K562 (cell line): ENCODE measurements around the gene PDZK1IP1. TPM values are rescaled to one million over a fixed set of nuclear protein-coding genes. Genes with fewer than 3 reads are reported as not detected.

Experiments
- CBFB ChIP-seq: sonication (generic); formaldehyde crosslinking; IDR thresholded peaks from 2 replicates; pipeline ENCODE4 v1.4.0; 2020; ENCODE audit warnings: mild to moderate bottlenecking, missing genetic modification reagents
- EZH2 ChIP-seq: IDR thresholded peaks from 2 replicates; pipeline ENCODE4 v1.6.1; 2012; ENCODE audit warnings: low read depth, mild to moderate bottlenecking, inconsistent platforms, low read length, borderline replicate concordance
- HNRNPUL1 ChIP-seq: fragments of 200-400 bp; formaldehyde crosslinking; IDR thresholded peaks from 2 replicates; pipeline ENCODE4 v1.6.1; 2017; ENCODE audit warnings: low read length
- MCM2 ChIP-seq: fragments of 450-650 bp; IDR thresholded peaks from 2 replicates; pipeline ENCODE4 v1.6.1; 2017; ENCODE audit warnings: low read depth, mild to moderate bottlenecking
- MTA1 ChIP-seq: fragments of 450-650 bp; IDR thresholded peaks from 2 replicates; pipeline ENCODE4 v1.6.1; 2017; ENCODE audit warnings: borderline replicate concordance
- MYC ChIP-seq, 2 experiments: fragments of 250-450 bp in 1 of 2; sonication (Bioruptor Pico) in 1 of 2; IDR thresholded peaks; 2 replicates each; pipeline versions ENCODE4 v1.5.1 to v1.6.1; 2012 to 2021; ENCODE audit warnings: low read depth in 2 of 2, borderline replicate concordance in 1 of 2, improper control_type of control experiment in 1 of 2, low read length in 1 of 2, mild to moderate bottlenecking in 1 of 2, moderate library complexity in 1 of 2
- PHF20 ChIP-seq: fragments of 450-650 bp; IDR thresholded peaks from 2 replicates; pipeline ENCODE4 v1.6.1; 2018; ENCODE audit not compliant: partially characterized antibody
- RAD21 ChIP-seq, 2 experiments: fragments of 250-450 bp in 1 of 2; fragments of 450-650 bp in 1 of 2; sonication (Bioruptor Pico) in 1 of 2; formaldehyde crosslinking in 1 of 2; IDR thresholded peaks in 1 of 2; conservative IDR thresholded peaks in 1 of 2; 2 replicates each; pipeline versions ENCODE4 v1.4.0 to v1.8.0; 2020 to 2022; ENCODE audit warnings: mild to moderate bottlenecking in 2 of 2, moderate library complexity in 1 of 2
- SMAD4 ChIP-seq: fragments of 250-450 bp; sonication (Bioruptor Pico); conservative IDR thresholded peaks from 2 replicates; pipeline ENCODE4 v1.8.0; 2021; ENCODE audit warnings: inconsistent platforms, mild to moderate bottlenecking, moderate library complexity
- TAF9B ChIP-seq: fragments of 450-650 bp; IDR thresholded peaks from 2 replicates; pipeline ENCODE4 v1.6.1; 2018; ENCODE audit warnings: mild to moderate bottlenecking; ENCODE audit not compliant: partially characterized antibody
- TEAD2 ChIP-seq: fragments of 450-650 bp; IDR thresholded peaks from 2 replicates; pipeline ENCODE4 v1.6.1; 2016; ENCODE audit warnings: missing genetic modification characterization, control low read depth, missing compliant biosample characterization
- TFAM ChIP-seq: fragments of 250-450 bp; sonication (Bioruptor Pico); conservative IDR thresholded peaks from 2 replicates; pipeline ENCODE4 v1.5.0; 2021; ENCODE audit warnings: mild to moderate bottlenecking, moderate library complexity
- TFAP4 ChIP-seq: sonication (generic); formaldehyde crosslinking; IDR thresholded peaks from 2 replicates; pipeline ENCODE4 v1.8.0; 2022; ENCODE audit warnings: missing genetic modification reagents, mild to moderate bottlenecking, moderate library complexity, borderline replicate concordance
- THRA ChIP-seq: fragments of 450-650 bp; IDR thresholded peaks from 2 replicates; pipeline ENCODE4 v1.6.1; 2017; ENCODE audit warnings: mild to moderate bottlenecking, moderate library complexity
- TRIM28 ChIP-seq: fragments of 450-650 bp; IDR thresholded peaks from 2 replicates; pipeline ENCODE4 v1.6.1; 2017
- U2AF1 ChIP-seq: fragments of 200-400 bp; formaldehyde crosslinking; optimal IDR thresholded peaks from 2 replicates; pipeline ENCODE3; 2017; ENCODE audit warnings: mild to moderate bottlenecking, low read depth, low read length, moderate library complexity
- XRCC3 ChIP-seq: fragments of 450-650 bp; IDR thresholded peaks from 2 replicates; pipeline ENCODE4 v1.6.1; 2017; ENCODE audit warnings: mild to moderate bottlenecking, moderate library complexity
- polyA plus RNA-seq, 8 experiments: library from polyadenylated mRNA; depleted of rRNA in 4 of 8; stranded (reverse) in 5 of 8; unstranded in 3 of 8; fragments of >200 nt; fragmentation: Nextera tagmentation in 2 of 8; fragmentation: Illumina TruSeq in 1 of 8; extraction: Ambion mirVana in 2 of 8; extraction: Trizol in 1 of 8; gene quantifications; 2 replicates each; pipeline versions ENCODE4 v1.2.1 to v1.2.3, GENCODE V29; 2011 to 2014; ENCODE audit warnings: inconsistent platforms in 1 of 8, missing spikeins in 1 of 8
- total RNA-seq, 7 experiments: library from RNA; depleted of rRNA in 6 of 7; stranded (reverse); fragments of >200 nt in 6 of 7; fragmentation: Illumina TruSeq in 2 of 7; extraction: Trizol in 2 of 7; gene quantifications; 2 replicates each; pipeline versions ENCODE4 v1.2.1 to v1.2.3, GENCODE V29; 2011 to 2021; ENCODE audit warnings: low replicate concordance in 1 of 7
- TF ChIP-seq, protein P1 (sequence below): fragments of 250-450 bp; sonication (Bioruptor Pico); IDR thresholded peaks from 2 replicates; pipeline ENCODE4 v1.5.0; 2020; ENCODE audit warnings: mild to moderate bottlenecking, borderline replicate concordance
- TF ChIP-seq, protein P2 (sequence below): IDR thresholded peaks from 2 replicates; pipeline ENCODE4 v1.6.1; 2012; ENCODE audit warnings: low read depth, low read length, improper control_type of control experiment, borderline replicate concordance

PDZK1IP1 gene
- total and polyA plus RNA-seq, 9 of the 15 experiments (the other 6 are each of a cell fraction or from before 2014, with no cell fraction given), result 0.17 to 0.68 (median 0.53) TPM; not detected in 2

DNA sequence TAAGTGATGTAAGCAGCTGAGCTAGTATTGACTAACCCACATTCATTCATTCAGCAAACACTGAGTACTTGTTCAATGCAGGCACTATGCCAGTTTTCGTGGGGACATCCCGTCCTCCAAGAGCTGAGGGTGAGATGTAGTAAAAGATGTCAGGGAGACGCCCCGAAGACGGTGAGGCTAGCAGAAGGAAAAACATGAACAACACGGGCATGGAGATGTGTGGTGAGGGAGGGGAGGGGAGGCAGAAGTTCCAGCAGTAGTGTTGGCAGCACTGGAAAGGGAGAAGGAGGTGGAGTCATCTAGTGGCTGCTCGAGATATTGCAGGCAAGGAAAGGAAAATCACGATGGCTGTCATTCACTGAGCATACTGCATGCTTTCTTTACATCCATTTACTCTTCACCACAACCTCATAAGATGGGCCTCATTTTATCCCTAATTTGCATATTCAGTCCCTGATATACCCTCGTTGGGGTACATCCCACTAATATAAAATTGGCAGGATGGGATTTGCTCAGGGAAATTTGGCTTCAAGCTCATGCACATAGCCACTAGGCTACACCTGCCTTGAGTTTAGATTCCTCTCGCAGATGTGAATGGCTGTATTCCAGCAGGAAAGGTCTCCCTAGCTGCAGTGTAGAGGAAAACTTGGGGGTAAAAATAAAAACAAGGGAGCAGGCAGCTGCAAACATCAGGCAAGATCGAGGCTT lies 14.5 kb downstream of the PDZK1IP1 start (continued):
- TF ChIP-seq MYC (IDR thresholded peaks at IDR 0.05; ENCODE audit: low read depth, low read length), result no peak
- no peak for TF ChIP-seq MYC (CRISPR knock-in tag; IDR thresholded peaks at IDR 0.05; ENCODE audit: borderline replicate concordance, low read depth)
- no peak for TF ChIP-seq SMAD4
- no peak for TF ChIP-seq CBFB (CRISPR knock-in tag)
- TF ChIP-seq TFAM (CRISPR knock-in tag), result no peak
- TF ChIP-seq THRA, result no peak
- TF ChIP-seq, protein P1, sequence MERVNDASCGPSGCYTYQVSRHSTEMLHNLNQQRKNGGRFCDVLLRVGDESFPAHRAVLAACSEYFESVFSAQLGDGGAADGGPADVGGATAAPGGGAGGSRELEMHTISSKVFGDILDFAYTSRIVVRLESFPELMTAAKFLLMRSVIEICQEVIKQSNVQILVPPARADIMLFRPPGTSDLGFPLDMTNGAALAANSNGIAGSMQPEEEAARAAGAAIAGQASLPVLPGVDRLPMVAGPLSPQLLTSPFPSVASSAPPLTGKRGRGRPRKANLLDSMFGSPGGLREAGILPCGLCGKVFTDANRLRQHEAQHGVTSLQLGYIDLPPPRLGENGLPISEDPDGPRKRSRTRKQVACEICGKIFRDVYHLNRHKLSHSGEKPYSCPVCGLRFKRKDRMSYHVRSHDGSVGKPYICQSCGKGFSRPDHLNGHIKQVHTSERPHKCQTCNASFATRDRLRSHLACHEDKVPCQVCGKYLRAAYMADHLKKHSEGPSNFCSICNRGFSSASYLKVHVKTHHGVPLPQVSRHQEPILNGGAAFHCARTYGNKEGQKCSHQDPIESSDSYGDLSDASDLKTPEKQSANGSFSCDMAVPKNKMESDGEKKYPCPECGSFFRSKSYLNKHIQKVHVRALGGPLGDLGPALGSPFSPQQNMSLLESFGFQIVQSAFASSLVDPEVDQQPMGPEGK (CRISPR knock-in tag), result no peak
- no peak for TF ChIP-seq TEAD2 (tag)
- no peak for TF ChIP-seq MCM2
- TF ChIP-seq HNRNPUL1, result no peak
- TF ChIP-seq, protein P2, sequence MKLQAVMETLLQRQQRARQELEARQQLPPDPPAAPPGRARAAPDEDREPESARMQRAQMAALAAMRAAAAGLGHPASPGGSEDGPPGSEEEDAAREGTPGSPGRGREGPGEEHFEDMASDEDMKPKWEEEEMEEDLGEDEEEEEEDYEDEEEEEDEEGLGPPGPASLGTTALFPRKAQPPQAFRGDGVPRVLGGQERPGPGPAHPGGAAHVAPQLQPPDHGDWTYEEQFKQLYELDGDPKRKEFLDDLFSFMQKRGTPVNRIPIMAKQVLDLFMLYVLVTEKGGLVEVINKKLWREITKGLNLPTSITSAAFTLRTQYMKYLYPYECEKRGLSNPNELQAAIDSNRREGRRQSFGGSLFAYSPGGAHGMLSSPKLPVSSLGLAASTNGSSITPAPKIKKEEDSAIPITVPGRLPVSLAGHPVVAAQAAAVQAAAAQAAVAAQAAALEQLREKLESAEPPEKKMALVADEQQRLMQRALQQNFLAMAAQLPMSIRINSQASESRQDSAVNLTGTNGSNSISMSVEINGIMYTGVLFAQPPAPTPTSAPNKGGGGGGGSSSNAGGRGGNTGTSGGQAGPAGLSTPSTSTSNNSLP, result no peak
- no peak for TF ChIP-seq TFAP4 (CRISPR knock-in tag)
- no peak for TF ChIP-seq XRCC3
- TF ChIP-seq TRIM28, result no peak
- TF ChIP-seq MTA1, result no peak
- peak; percentile 65 to 81 for TF ChIP-seq RAD21 (CRISPR knock-in tag; conservative IDR thresholded peaks at IDR 0.05 in 1 of 2, IDR thresholded peaks at IDR 0.05 in 1 of 2)
- TF ChIP-seq EZH2, result no peak
- no peak for TF ChIP-seq PHF20
- TF ChIP-seq TAF9B, result no peak
- TF ChIP-seq U2AF1, result no peak
